ENCODE data around the gene CCR1.
"Not testable (repeated sequence)": the region's sequence is repeated elsewhere in the genome, so short reads cannot be mapped to it uniquely, and the experiment has no call there.

Gene CCR1

GRCh38 chr3:46209746-46210470 is 1.8 kb upstream of the CCR1 start:
- no peak overlapping the region for H3K4me2 ChIP-seq (ENCODE audit: low read length)
- H3K18ac ChIP-seq (ENCODE audit: low read length), result no peak overlapping the region
- no peak overlapping the region for H3K27ac ChIP-seq (ENCODE audit: low read depth, low read length)
- no peak overlapping the region for H3K4ac ChIP-seq (ENCODE audit: low read depth, low read length)
- no CpG with 5 or more reads among the region's 3 CpGs for WGBS (ENCODE audit: extremely low coverage, insufficient coverage, low lambda C conversion rate)
- no peaks in the 10 kb centered on the region for H3K4me1 ChIP-seq (ENCODE audit: control insufficient read depth, low read depth, low read length)
- no peaks in the 10 kb centered on the region for H3K27me3 ChIP-seq (ENCODE audit: insufficient read depth, low read length, poor library complexity)
- no peak overlapping the region for H2BK5ac ChIP-seq (ENCODE audit: low read length)
- H3K4me3 ChIP-seq (ENCODE audit: low read length), result no peak overlapping the region
- H3K79me1 ChIP-seq (ENCODE audit: low read length), result no peaks in the 10 kb centered on the region
- H3K79me2 ChIP-seq (ENCODE audit: control insufficient read depth, insufficient read depth, low read length), result no peaks in the 10 kb centered on the region
- H3K9ac ChIP-seq (ENCODE audit: low read length), result no peak overlapping the region
- DNase-seq, result no peak
- no peak overlapping the region for H3K23ac ChIP-seq (ENCODE audit: low read length)
- no peak overlapping the region for H4K8ac ChIP-seq (ENCODE audit: low read depth, low read length)
- no peak overlapping the region for H3K56ac ChIP-seq (ENCODE audit: low read length)
- no peaks in the 10 kb centered on the region for H3K36me3 ChIP-seq (ENCODE audit: control insufficient read depth, insufficient read depth, low read length)
- H2AK5ac ChIP-seq (ENCODE audit: low read length), result no peak overlapping the region
- no peak overlapping the region for H4K5ac ChIP-seq (ENCODE audit: low read length)
- no peak overlapping the region for H2BK120ac ChIP-seq (ENCODE audit: low read depth, low read length)
- H2BK15ac ChIP-seq (replicated peaks; ENCODE audit: low read depth), result no peak overlapping the region

- WGBS (ENCODE audit: extremely low coverage, insufficient coverage, low lambda C conversion rate), result no CpG with 5 or more reads among the region's 2 CpGs
- no peak overlapping the region for H3K18ac ChIP-seq (ENCODE audit: low read length)
- H2BK5ac ChIP-seq (ENCODE audit: low read length), result no peak overlapping the region
- no peaks in the 10 kb centered on the region for H3K4me1 ChIP-seq (ENCODE audit: control insufficient read depth, low read depth, low read length)
- no peak overlapping the region for H4K5ac ChIP-seq (ENCODE audit: low read length)
- H3K79me2 ChIP-seq (ENCODE audit: control insufficient read depth, insufficient read depth, low read length), result no peaks in the 10 kb centered on the region
- no peak overlapping the region for H3K4me2 ChIP-seq (ENCODE audit: low read length)
- H3K9ac ChIP-seq (ENCODE audit: low read length), result no peak overlapping the region
- H3K36me3 ChIP-seq (ENCODE audit: control insufficient read depth, insufficient read depth, low read length), result no peaks in the 10 kb centered on the region
- no peak overlapping the region for H2BK15ac ChIP-seq (replicated peaks; ENCODE audit: low read depth)
- H3K56ac ChIP-seq (ENCODE audit: low read length), result no peak overlapping the region
- H4K8ac ChIP-seq (ENCODE audit: low read depth, low read length), result no peak overlapping the region
- H3K79me1 ChIP-seq (ENCODE audit: low read length), result no peaks in the 10 kb centered on the region
- no peak overlapping the region for H3K4me3 ChIP-seq (ENCODE audit: low read length)
- H2AK5ac ChIP-seq (ENCODE audit: low read length), result no peak overlapping the region
- no peak overlapping the region for H3K27ac ChIP-seq (ENCODE audit: low read depth, low read length)
- no peak overlapping the region for H3K23ac ChIP-seq (ENCODE audit: low read length)
- DNase-seq, result no peak
- no peaks in the 10 kb centered on the region for H3K27me3 ChIP-seq (ENCODE audit: insufficient read depth, low read length, poor library complexity)
- no peak overlapping the region for H2BK120ac ChIP-seq (ENCODE audit: low read depth, low read length)
- H3K4ac ChIP-seq (ENCODE audit: low read depth, low read length), result no peak overlapping the region
Observed at GRCh38 chr3:46209053-46209452, 940 bp upstream of the CCR1 start.

DNA sequence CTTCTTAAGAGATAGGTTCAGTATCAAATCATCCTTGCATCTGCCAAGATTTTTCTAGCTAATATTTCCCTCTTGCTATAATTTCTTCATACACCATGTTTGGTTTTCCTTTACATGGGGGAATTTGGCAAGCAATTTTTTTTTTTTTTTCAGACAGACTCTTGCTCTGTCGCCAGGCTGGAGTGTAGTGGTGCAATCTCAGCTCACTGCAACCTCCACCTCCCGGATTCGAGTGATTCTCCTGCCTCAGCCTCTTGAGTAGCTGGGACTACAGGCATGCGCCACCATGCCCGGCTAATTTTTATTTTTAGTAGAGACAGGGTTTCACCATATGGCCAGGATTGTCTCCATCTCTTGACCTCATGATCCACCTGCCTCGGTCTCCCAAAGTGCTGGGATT is 599 bp downstream of the CCR1 start:
- not testable (repeated sequence) for H3K56ac ChIP-seq (ENCODE audit: low read length); H3K79me2 ChIP-seq (ENCODE audit: control insufficient read depth, insufficient read depth, low read length); H3K18ac ChIP-seq (ENCODE audit: low read length); H4K5ac ChIP-seq (ENCODE audit: low read length); H2AK5ac ChIP-seq (ENCODE audit: low read length); H3K27me3 ChIP-seq (ENCODE audit: insufficient read depth, low read length, poor library complexity); H3K4me2 ChIP-seq (ENCODE audit: low read length); DNase-seq; H3K4me1 ChIP-seq (ENCODE audit: control insufficient read depth, low read depth, low read length); H2BK5ac ChIP-seq (ENCODE audit: low read length); H3K4ac ChIP-seq (ENCODE audit: low read depth, low read length); H3K36me3 ChIP-seq (ENCODE audit: control insufficient read depth, insufficient read depth, low read length); H2BK15ac ChIP-seq (replicated peaks; ENCODE audit: low read depth); H3K23ac ChIP-seq (ENCODE audit: low read length); H2BK120ac ChIP-seq (ENCODE audit: low read depth, low read length); H3K79me1 ChIP-seq (ENCODE audit: low read length); H3K27ac ChIP-seq (ENCODE audit: low read depth, low read length); H3K4me3 ChIP-seq (ENCODE audit: low read length); H4K8ac ChIP-seq (ENCODE audit: low read depth, low read length); H3K9ac ChIP-seq (ENCODE audit: low read length)
- no CpG with 5 or more reads among the region's 6 CpGs for WGBS (ENCODE audit: extremely low coverage, insufficient coverage, low lambda C conversion rate)

GRCh38 chr3:46206282-46207015 is 1.7 kb downstream of the CCR1 start:
- Histone ChIP-seq H3K4me1 (ENCODE audit: control insufficient read depth, low read depth, low read length) (no peaks in the 10 kb centered on the region), H3K4ac (ENCODE audit: low read depth, low read length) (no peak overlapping the region), H2BK5ac (ENCODE audit: low read length) (no peak overlapping the region), H3K18ac (ENCODE audit: low read length) (no peak overlapping the region), H3K27me3 (ENCODE audit: insufficient read depth, low read length, poor library complexity) (no peaks in the 10 kb centered on the region), H2AK5ac (ENCODE audit: low read length) (no peak overlapping the region), H4K8ac (ENCODE audit: low read depth, low read length) (no peak overlapping the region), H3K56ac (ENCODE audit: low read length) (no peak overlapping the region), H3K23ac (ENCODE audit: low read length) (no peak overlapping the region), H2BK120ac (ENCODE audit: low read depth, low read length) (no peak overlapping the region), H4K5ac (ENCODE audit: low read length) (no peak overlapping the region), H3K79me1 (ENCODE audit: low read length) (no peaks in the 10 kb centered on the region), H2BK15ac (replicated peaks; ENCODE audit: low read depth) (no peak overlapping the region), H3K36me3 (ENCODE audit: control insufficient read depth, insufficient read depth, low read length) (no peaks in the 10 kb centered on the region), H3K4me2 (ENCODE audit: low read length) (no peak overlapping the region), H3K79me2 (ENCODE audit: control insufficient read depth, insufficient read depth, low read length) (no peaks in the 10 kb centered on the region), H3K27ac (ENCODE audit: low read depth, low read length) (no peak overlapping the region), H3K9ac (ENCODE audit: low read length) (no peak overlapping the region), H3K4me3 (ENCODE audit: low read length) (no peak overlapping the region)
- WGBS (ENCODE audit: extremely low coverage, insufficient coverage, low lambda C conversion rate), result no CpG with 5 or more reads among the region's 6 CpGs
- no peak for DNase-seq

GRCh38 chr3:46205286-46205960 is 2.7 kb downstream of the CCR1 start:
- no CpG with 5 or more reads among the region's 2 CpGs for WGBS (ENCODE audit: extremely low coverage, insufficient coverage, low lambda C conversion rate)
- no peaks in the 10 kb centered on the region for H3K27me3 ChIP-seq (ENCODE audit: insufficient read depth, low read length, poor library complexity)
- no peak overlapping the region for H3K4ac ChIP-seq (ENCODE audit: low read depth, low read length)
- no peak overlapping the region for H3K9ac ChIP-seq (ENCODE audit: low read length)
- DNase-seq, result no peak
- H3K4me3 ChIP-seq (ENCODE audit: low read length), result no peak overlapping the region
- H3K79me2 ChIP-seq (ENCODE audit: control insufficient read depth, insufficient read depth, low read length), result no peaks in the 10 kb centered on the region
- no peaks in the 10 kb centered on the region for H3K36me3 ChIP-seq (ENCODE audit: control insufficient read depth, insufficient read depth, low read length)
- no peak overlapping the region for H3K18ac ChIP-seq (ENCODE audit: low read length)
- H3K4me1 ChIP-seq (ENCODE audit: control insufficient read depth, low read depth, low read length), result no peaks in the 10 kb centered on the region
- H3K56ac ChIP-seq (ENCODE audit: low read length), result no peak overlapping the region
- no peak overlapping the region for H2BK120ac ChIP-seq (ENCODE audit: low read depth, low read length)
- H3K4me2 ChIP-seq (ENCODE audit: low read length), result no peak overlapping the region
- H3K23ac ChIP-seq (ENCODE audit: low read length), result no peak overlapping the region
- no peak overlapping the region for H2BK5ac ChIP-seq (ENCODE audit: low read length)
- no peak overlapping the region for H4K5ac ChIP-seq (ENCODE audit: low read length)
- no peak overlapping the region for H2BK15ac ChIP-seq (replicated peaks; ENCODE audit: low read depth)
- no peak overlapping the region for H4K8ac ChIP-seq (ENCODE audit: low read depth, low read length)
- no peak overlapping the region for H3K27ac ChIP-seq (ENCODE audit: low read depth, low read length)
- H2AK5ac ChIP-seq (ENCODE audit: low read length), result no peak overlapping the region
- H3K79me1 ChIP-seq (ENCODE audit: low read length), result no peaks in the 10 kb centered on the region

All from mesendoderm (in vitro differentiated cells).